ENCODE measurements around the gene GULP1.

The GULP1 gene

DNA sequence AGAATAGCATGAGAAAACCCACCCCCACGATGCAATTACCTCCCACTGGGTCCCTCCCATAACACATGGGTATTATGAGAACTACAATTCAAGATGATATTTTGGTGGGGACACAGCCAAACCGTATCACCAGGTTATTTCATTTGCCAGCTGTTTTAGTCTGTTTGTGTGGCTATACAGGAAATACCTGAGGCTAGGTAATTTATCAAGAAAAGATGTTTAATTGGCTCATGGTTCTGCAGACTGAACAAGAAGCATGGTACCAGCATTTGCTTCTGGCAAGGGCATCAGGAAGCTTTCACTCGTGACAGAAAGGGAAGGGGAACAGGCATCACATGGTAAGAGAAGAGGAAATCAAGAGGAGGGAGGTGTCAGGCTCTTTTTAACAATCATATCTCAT lies 329.2 kb downstream of the GULP1 start:
- WGBS (ENCODE audit: insufficient coverage): 0% methylated on average over 1 of the region's 3 CpGs
- no peaks in the 10 kb centered on the region for H3K36me3 ChIP-seq (ENCODE audit: control insufficient read depth in 4 of 4, insufficient read depth in 4 of 4, low read length in 3 of 4)
- no peaks in the 10 kb centered on the region for H3K4me1 ChIP-seq (ENCODE audit: control extremely low read depth in 1 of 4, control insufficient read depth in 4 of 4, insufficient read depth in 4 of 4, low read length in 3 of 4)
- ChIA-PET CTCF (no interaction called here), POLR2A (no interaction called here)
- peaks cover 0 to 3% (median 0%) of the 10 kb centered on the region in 5 experiments for H3K9me3 ChIP-seq (ENCODE audit: control extremely low read depth in 1 of 5, control insufficient read depth in 4 of 5, insufficient read depth in 2 of 5, low read depth in 1 of 5, low read length in 4 of 5)
- no peaks in the 10 kb centered on the region for H3K27me3 ChIP-seq (replicated peaks in 2 of 5; ENCODE audit: control insufficient read depth in 4 of 5, insufficient read depth in 5 of 5, low read length in 4 of 5)
- H3K27ac ChIP-seq (ENCODE audit: insufficient read depth in 1 of 2, low read depth in 1 of 2, low read length in 2 of 2, poor library complexity in 1 of 2, severe bottlenecking in 2 of 2): no peak overlapping the region
- DNase-seq: no peak
- no peak overlapping the region for H3K4me3 ChIP-seq (ENCODE audit: control insufficient read depth in 1 of 7, extremely low read depth in 1 of 7, insufficient read depth in 4 of 7, low read depth in 2 of 7, low read length in 6 of 7)

DNA sequence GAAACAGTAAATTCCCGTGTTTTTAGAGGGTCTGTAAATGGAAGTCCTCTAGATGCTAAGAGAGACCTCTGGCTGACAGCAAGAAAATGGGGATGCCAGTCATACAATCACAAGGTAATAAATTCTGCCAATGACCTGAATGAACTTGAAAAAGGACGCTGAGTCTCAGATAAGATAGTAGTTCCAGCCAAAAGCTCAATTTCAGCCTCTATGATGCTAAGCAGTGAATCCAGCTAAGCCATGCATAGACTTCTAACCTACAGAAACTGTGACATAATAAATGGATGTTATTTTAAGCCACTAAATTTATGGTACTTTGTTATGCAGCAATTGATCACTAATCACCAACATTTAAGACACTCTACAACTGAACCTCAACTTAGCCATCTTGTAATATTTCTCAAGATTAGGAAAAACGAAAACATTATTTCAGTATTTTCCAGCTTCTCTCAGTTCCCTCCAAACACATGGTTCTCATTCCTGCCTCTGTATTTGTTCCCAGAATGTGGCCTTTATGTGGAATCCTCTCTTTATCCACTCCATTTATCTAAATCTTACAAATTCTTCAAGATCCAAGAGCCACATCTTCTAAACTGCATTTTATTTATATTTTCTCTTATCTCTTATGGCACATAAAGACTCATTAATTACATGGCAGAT lies 331.1 kb downstream of the GULP1 start:
- WGBS (ENCODE audit: insufficient coverage): 100% methylated on average over 2 of the region's 3 CpGs
- DNase-seq: no peak
- H3K4me1 ChIP-seq (ENCODE audit: control extremely low read depth in 1 of 4, control insufficient read depth in 4 of 4, insufficient read depth in 4 of 4, low read length in 3 of 4): no peaks in the 10 kb centered on the region

DNA sequence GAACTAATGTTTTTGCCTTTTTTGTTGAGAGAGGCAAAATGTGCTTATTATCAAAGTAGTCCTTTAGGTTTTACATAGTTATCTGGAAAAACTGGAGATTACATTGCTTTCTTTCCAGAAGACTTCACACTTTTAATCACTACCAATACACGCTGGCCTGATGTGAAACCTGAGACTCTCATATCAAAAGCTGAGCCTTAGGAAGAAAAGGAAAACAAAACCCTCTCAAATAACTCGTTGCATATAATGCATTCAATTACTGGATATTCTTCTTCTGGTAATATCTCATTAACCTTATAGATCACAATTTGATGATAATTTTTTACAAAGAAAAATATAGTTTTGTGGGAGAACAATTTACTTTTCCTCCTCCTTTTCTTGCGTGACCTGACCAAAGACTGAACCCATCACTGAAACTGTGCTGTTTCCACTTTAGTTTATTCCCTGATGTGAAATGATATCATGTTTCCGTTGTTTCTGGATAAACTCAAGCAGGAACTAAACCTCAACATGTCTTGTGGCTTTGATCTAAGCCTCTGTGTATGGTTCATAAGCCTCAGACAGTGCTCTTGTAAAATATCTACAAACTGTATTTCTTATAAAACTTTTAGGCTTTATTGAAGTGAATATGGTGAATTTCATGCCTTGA lies 332.4 kb downstream of the GULP1 start:
- ChIA-PET POLR2A (no interaction called here), CTCF (no interaction called here)

More for the DNA sequence above, 331.1 kb downstream of the GULP1 start:
- Histone ChIP-seq H3K9me3 (ENCODE audit: control extremely low read depth in 1 of 5, control insufficient read depth in 4 of 5, insufficient read depth in 2 of 5, low read depth in 1 of 5, low read length in 4 of 5) (peaks cover 0 to 3% (median 0%) of the 10 kb centered on the region in 5 experiments), H3K36me3 (ENCODE audit: control insufficient read depth in 4 of 4, insufficient read depth in 4 of 4, low read length in 3 of 4) (no peaks in the 10 kb centered on the region), H3K4me3 (ENCODE audit: control insufficient read depth in 1 of 7, extremely low read depth in 1 of 7, insufficient read depth in 4 of 7, low read depth in 2 of 7, low read length in 6 of 7) (no peak overlapping the region), H3K27me3 (replicated peaks in 2 of 5; ENCODE audit: control insufficient read depth in 4 of 5, insufficient read depth in 5 of 5, low read length in 4 of 5) (no peaks in the 10 kb centered on the region), H3K27ac (ENCODE audit: insufficient read depth in 1 of 2, low read depth in 1 of 2, low read length in 2 of 2, poor library complexity in 1 of 2, severe bottlenecking in 2 of 2) (no peak overlapping the region)
- ChIA-PET CTCF (interaction anchor here (0.8 kb wide), 1 partner anchor 8 kb away, joined by 3 read pairs; no protein-coding TSS in a partner anchor), POLR2A (no interaction called here)

DNA sequence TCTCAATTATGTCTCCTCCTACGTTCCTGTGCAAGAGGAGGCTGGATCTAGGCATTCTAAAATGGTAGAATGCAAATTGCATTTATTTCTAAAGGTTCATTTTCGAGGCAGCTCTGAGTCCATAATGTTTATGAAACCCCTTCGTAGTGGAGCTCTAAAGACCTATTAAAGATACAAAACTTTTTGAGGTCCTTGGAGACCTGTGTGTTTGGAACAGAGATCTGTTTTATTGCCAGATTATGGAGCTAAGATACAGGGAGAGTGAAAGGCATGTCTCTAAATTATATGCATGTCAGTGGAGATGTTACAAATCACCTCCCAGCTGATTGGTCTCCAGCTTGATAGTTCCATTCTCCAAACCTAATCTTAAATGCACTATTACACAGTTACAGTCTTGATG lies 335.8 kb downstream of the GULP1 start:
- Histone ChIP-seq H3K4me1 (ENCODE audit: control extremely low read depth in 1 of 4, control insufficient read depth in 4 of 4, insufficient read depth in 4 of 4, low read length in 3 of 4) (no peaks in the 10 kb centered on the region), H3K36me3 (ENCODE audit: control insufficient read depth in 4 of 4, insufficient read depth in 4 of 4, low read length in 3 of 4) (no peaks in the 10 kb centered on the region), H3K27me3 (replicated peaks in 2 of 5; ENCODE audit: control insufficient read depth in 4 of 5, insufficient read depth in 5 of 5, low read length in 4 of 5) (no peaks in the 10 kb centered on the region), H3K9me3 (ENCODE audit: control extremely low read depth in 1 of 5, control insufficient read depth in 4 of 5, insufficient read depth in 2 of 5, low read depth in 1 of 5, low read length in 4 of 5) (no peaks in the 10 kb centered on the region), H3K4me3 (ENCODE audit: control insufficient read depth in 1 of 7, extremely low read depth in 1 of 7, insufficient read depth in 4 of 7, low read depth in 2 of 7, low read length in 6 of 7) (no peak overlapping the region), H3K27ac (ENCODE audit: insufficient read depth in 1 of 2, low read depth in 1 of 2, low read length in 2 of 2, poor library complexity in 1 of 2, severe bottlenecking in 2 of 2) (no peak overlapping the region)
- ChIA-PET CTCF (no interaction called here), POLR2A (no interaction called here)
- WGBS (ENCODE audit: insufficient coverage): 87% methylated on average over 3 of the region's 3 CpGs
- no peak for DNase-seq

More for the DNA sequence above, 332.4 kb downstream of the GULP1 start:
- no peak for DNase-seq
- WGBS (ENCODE audit: insufficient coverage): 100% methylated on average over 2 of the region's 4 CpGs
- no peaks in the 10 kb centered on the region for H3K27me3 ChIP-seq (replicated peaks in 2 of 5; ENCODE audit: control insufficient read depth in 4 of 5, insufficient read depth in 5 of 5, low read length in 4 of 5)
- no peaks in the 10 kb centered on the region for H3K4me1 ChIP-seq (ENCODE audit: control extremely low read depth in 1 of 4, control insufficient read depth in 4 of 4, insufficient read depth in 4 of 4, low read length in 3 of 4)
- H3K9me3 ChIP-seq (ENCODE audit: control extremely low read depth in 1 of 5, control insufficient read depth in 4 of 5, insufficient read depth in 2 of 5, low read depth in 1 of 5, low read length in 4 of 5): peaks cover 0 to 2% (median 0%) of the 10 kb centered on the region in 5 experiments
- H3K27ac ChIP-seq (ENCODE audit: insufficient read depth in 1 of 2, low read depth in 1 of 2, low read length in 2 of 2, poor library complexity in 1 of 2, severe bottlenecking in 2 of 2): no peak overlapping the region
- no peak overlapping the region for H3K4me3 ChIP-seq (ENCODE audit: control insufficient read depth in 1 of 7, extremely low read depth in 1 of 7, insufficient read depth in 4 of 7, low read depth in 2 of 7, low read length in 6 of 7)
- no peaks in the 10 kb centered on the region for H3K36me3 ChIP-seq (ENCODE audit: control insufficient read depth in 4 of 4, insufficient read depth in 4 of 4, low read length in 3 of 4)

DNA sequence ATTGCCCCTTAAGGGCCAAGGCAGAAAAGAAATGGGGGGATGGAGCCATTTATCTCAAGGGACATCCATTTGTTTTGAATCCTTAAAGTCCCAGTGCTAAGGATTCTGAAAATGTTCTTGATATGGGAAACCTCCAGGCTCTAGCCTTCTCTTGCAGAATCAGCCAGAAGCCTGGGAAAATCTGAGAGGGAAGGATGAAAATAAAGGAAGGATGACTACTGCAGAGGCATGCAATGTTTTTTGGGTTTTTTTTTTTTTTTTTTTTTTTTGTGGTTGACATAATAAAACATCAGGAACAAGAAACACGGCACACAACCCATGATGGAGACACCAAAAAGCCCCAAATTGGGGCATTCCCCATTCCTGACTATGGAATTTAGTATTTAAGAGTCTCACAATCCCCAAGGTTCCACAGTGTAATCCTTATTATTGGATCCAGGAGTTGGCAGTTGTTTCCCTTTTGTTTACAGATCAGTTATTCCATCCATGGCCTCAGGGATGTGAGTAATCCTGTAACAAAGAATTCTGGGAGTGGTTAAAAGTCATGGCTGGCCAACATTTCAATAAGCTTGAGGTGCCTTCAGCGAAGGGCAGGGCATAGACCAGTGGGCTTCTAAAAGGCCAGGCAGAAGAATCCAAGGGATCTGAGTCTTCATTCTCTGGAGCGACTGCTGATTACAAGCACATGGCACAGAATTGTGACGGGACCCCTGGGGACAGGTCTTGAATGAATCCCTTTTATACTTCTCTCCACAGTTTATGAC lies 337.5 kb downstream of the GULP1 start:
- CTCF ChIA-PET: no interaction called here
- Histone ChIP-seq H3K4me1 (ENCODE audit: control extremely low read depth in 1 of 4, control insufficient read depth in 4 of 4, insufficient read depth in 4 of 4, low read length in 3 of 4) (no peaks in the 10 kb centered on the region), H3K4me3 (ENCODE audit: control insufficient read depth in 1 of 7, extremely low read depth in 1 of 7, insufficient read depth in 4 of 7, low read depth in 2 of 7, low read length in 6 of 7) (no peak overlapping the region), H3K9me3 (ENCODE audit: control extremely low read depth in 1 of 5, control insufficient read depth in 4 of 5, insufficient read depth in 2 of 5, low read depth in 1 of 5, low read length in 4 of 5) (no peaks in the 10 kb centered on the region), H3K36me3 (ENCODE audit: control insufficient read depth in 4 of 4, insufficient read depth in 4 of 4, low read length in 3 of 4) (no peaks in the 10 kb centered on the region), H3K27me3 (replicated peaks in 2 of 5; ENCODE audit: control insufficient read depth in 4 of 5, insufficient read depth in 5 of 5, low read length in 4 of 5) (no peaks in the 10 kb centered on the region), H3K27ac (ENCODE audit: insufficient read depth in 1 of 2, low read depth in 1 of 2, low read length in 2 of 2, poor library complexity in 1 of 2, severe bottlenecking in 2 of 2) (no peak overlapping the region)
- POLR2A ChIA-PET: no interaction called here
- DNase-seq: no peak
- 80% methylated on average over 2 of the region's 4 CpGs for WGBS (ENCODE audit: insufficient coverage)

DNA sequence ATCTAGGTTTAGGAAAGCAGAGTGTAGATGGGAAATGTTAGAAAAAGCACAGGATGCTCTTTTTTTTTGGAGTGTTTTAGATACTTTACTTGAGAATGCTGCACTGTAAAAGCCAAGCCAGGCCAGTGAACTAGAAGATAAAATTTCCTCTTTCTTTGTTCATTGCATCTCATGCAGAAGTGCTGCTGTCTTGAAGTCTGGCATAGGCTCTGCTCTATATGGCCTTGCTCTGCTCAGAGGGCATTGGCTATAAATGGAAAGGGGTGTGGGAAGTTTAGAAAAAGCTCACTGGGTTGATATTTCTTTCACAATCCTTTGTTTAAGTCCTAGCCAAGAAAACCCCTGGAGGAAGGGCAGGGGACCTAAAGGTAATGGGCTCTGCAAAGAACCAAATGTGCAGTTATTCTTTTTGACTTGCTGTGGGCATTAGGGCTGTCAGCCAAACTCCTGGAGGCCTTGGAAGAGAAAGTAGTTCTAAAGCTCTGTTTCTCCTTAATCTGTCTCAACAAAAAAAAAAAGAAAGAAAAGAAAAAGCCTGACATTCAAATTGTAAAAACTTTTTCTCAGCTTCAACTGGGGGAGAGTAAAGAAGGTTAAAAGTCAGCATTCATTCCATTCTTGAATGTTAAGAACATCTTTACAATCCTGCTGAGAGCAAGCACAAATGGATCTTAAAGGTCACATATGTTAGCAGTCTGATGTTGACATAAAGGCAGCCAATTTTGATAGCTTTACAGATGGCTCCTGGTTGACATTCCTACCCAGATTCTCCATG lies 338.3 kb downstream of the GULP1 start:
- no peaks in the 10 kb centered on the region for H3K27me3 ChIP-seq (replicated peaks in 2 of 5; ENCODE audit: control insufficient read depth in 4 of 5, insufficient read depth in 5 of 5, low read length in 4 of 5)
- ChIA-PET CTCF (interaction anchor here (1.1 kb wide), 1 partner anchor 8 kb away, joined by 3 read pairs; no protein-coding TSS in a partner anchor), POLR2A (no interaction called here)
- no peaks in the 10 kb centered on the region for H3K36me3 ChIP-seq (ENCODE audit: control insufficient read depth in 4 of 4, insufficient read depth in 4 of 4, low read length in 3 of 4)
- no peaks in the 10 kb centered on the region for H3K4me1 ChIP-seq (ENCODE audit: control extremely low read depth in 1 of 4, control insufficient read depth in 4 of 4, insufficient read depth in 4 of 4, low read length in 3 of 4)
- H3K27ac ChIP-seq (ENCODE audit: insufficient read depth in 1 of 2, low read depth in 1 of 2, low read length in 2 of 2, poor library complexity in 1 of 2, severe bottlenecking in 2 of 2): no peak overlapping the region
- H3K4me3 ChIP-seq (ENCODE audit: control insufficient read depth in 1 of 7, extremely low read depth in 1 of 7, insufficient read depth in 4 of 7, low read depth in 2 of 7, low read length in 6 of 7): no peak overlapping the region
- no peaks in the 10 kb centered on the region for H3K9me3 ChIP-seq (ENCODE audit: control extremely low read depth in 1 of 5, control insufficient read depth in 4 of 5, insufficient read depth in 2 of 5, low read depth in 1 of 5, low read length in 4 of 5)
- DNase-seq: no peak

Data from common myeloid progenitor, CD34-positive (primary cell).